ENCODE measurements around the gene ZFAND6.
"Not testable (repeated sequence)": the region's sequence is repeated elsewhere in the genome, so short reads cannot be mapped to it uniquely, and the experiment has no call there.

The ZFAND6 gene

GRCh38 chr15:80058851-80059785, at the start of gene ZFAND6:
Gene ZFAND6, plus strand, starts transcription at chr15:80059676. Its CDS starts 60,669 bp downstream, at chr15:80120345.
- DNase-seq: peak; percentile 95

GRCh38 chr15:80010131-80010673, 49.3 kb upstream of the ZFAND6 start:
- no peak for DNase-seq

- DNase-seq: not testable (repeated sequence)
Measured at GRCh38 chr15:80011041-80011523, 48.4 kb upstream of the ZFAND6 start.

DNA sequence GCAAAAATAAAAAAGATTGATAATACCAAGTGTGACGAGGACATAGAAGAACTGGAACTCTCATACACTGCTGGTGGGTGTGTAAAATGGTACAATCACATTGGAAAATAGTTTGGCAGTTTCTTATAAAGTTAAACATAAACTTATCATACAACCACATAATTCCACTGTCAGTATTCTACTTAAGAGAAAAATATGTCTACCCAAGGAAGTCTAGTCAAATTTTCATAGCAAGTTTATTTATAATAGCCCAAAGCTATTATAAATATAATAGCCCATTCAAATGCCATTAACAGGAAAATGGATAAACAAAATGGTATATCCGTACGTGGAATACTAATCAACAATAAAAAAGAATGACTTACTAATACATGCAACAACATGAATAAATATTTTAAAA, 47.9 kb upstream of the ZFAND6 start:
- DNase-seq: no peak

- no peak for DNase-seq
Measured at GRCh38 chr15:80012060-80012726, 47.3 kb upstream of the ZFAND6 start.

GRCh38 chr15:80014186-80014585, 45.3 kb upstream of the ZFAND6 start:
- DNase-seq: not testable (repeated sequence)

GRCh38 chr15:80015156-80015555, 44.3 kb upstream of the ZFAND6 start:
- DNase-seq: no peak

- DNase-seq: not testable (repeated sequence)
Measured at GRCh38 chr15:80016506-80016905, 43.0 kb upstream of the ZFAND6 start.

DNA sequence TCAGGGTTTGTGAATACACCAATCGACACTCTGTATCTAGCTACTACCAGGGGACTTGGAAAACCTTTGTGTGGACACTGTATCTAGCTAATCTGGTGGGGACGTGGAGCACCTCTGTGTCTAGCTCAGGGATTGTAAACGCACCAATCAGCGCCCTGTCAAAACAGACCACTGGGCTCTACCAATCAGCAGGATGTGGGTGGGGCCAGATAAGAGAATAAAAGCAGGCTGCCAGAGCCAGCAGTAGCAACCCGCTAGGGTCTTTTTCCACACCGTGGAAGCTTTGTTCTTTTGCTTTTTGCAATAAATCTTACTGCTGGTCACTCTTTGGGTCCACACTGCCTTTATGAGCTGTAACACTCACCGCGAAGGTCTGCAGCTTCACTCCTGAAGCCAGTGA, 42.3 kb upstream of the ZFAND6 start:
- not testable (repeated sequence) for DNase-seq

DNA sequence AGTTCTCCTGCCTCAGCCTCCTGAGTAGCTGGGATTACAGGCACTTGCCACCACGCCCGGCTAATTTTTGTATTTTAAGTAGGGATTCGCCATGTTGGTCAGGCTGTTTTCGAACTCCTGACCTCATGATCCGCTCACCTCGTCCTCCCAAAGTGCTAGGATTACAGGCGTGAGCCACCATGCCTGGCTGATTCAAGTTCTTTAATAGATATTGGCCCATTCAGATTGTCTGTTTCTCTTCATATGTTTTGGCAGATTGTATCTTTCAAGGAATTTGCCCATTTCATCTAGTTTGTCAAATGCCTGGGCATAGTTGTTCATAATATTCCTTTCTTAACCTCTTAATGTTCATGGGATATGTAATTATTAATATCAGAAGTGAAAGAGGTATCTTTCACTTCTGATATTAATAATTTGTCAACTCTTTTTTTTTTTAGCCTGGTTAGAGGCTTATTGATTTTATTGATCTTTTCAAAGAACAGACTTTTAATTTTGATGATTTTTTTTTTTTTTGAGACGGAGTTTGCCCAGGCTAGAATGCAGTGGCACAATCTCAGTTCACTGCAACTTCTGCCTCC, 40.2 kb upstream of the ZFAND6 start:
- DNase-seq: no peak

DNA sequence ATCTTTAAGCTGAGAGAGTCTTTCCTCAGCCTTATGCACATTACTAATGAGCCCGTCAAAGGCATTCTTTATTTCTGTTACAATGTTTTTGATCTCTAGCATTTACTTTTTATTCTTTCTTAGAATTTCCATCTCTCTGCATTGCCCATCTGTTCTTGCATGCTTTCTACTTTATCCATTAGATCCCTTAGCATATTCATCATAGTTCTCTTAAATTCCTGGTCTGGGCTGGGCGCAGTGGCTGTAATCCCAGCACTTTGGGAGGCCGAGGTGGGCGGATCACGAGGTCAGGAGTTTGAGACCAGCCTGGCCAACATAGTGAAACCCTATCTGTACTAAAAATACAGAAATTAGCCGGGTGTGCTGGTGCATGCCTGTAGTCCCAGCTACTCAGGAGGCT, 39.3 kb upstream of the ZFAND6 start:
- DNase-seq: not testable (repeated sequence)

- DNase-seq: no peak
Measured at GRCh38 chr15:80020731-80021130, 38.7 kb upstream of the ZFAND6 start.

DNA sequence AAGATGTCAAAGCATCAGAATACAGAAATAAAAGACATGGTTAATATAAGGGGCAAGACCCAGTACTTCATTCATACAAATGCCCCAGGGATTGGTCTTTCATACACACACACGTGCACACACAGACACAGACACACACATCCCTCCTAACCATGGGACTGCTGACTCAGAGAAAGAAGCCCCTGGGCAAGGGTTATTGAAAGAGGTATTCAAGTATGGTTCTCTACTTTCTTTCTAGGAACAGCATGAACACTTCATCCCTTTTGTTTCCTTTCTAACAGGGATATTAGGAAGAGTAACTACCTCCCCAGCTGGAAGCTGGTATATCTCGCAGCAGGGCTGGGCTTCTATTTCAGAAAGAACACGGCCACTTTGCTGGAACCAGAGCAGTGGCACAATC, 33.2 kb upstream of the ZFAND6 start:
- DNase-seq: no peak

DNA sequence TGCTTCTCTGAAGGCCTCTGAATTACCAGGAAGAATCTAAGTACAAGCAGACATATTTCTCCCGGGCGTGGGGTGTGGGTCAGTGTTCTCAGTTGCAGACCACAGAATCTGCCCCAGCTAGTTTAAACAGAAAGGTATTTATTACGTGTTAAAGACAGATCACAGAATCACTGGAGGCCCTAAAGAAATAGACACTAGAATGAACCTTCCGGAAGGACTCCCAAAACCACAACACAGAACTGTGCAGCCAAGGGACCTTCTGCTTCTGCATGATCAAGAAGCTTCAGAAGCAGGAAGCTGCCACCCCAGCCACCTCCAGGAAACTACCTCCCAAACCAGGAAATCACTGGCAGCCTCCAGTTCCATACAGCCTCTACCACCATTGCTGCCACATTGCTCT, 32.7 kb upstream of the ZFAND6 start:
- no peak for DNase-seq

DNA sequence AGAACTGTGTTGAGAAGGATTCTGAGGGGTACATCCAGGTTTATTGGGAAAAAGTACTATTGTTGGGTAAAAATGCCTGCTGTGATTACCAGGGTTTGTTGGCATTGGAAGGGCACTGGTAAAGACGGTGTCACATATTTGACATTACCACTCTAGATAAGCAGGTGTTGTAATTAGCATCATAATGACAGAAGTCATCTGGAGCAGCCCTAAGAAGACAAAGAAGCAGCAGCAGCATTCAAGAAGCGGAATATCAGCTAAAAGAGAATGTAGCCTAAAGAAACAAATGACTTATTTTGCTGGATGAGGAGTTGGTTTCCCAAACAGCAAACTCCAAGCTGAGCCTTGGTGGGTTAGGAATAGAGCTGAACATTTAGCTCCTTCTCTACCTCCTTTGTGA, 30.5 kb upstream of the ZFAND6 start:
- DNase-seq: no peak

GRCh38 chr15:80031841-80032240, 27.6 kb upstream of the ZFAND6 start:
- no peak for DNase-seq

DNA sequence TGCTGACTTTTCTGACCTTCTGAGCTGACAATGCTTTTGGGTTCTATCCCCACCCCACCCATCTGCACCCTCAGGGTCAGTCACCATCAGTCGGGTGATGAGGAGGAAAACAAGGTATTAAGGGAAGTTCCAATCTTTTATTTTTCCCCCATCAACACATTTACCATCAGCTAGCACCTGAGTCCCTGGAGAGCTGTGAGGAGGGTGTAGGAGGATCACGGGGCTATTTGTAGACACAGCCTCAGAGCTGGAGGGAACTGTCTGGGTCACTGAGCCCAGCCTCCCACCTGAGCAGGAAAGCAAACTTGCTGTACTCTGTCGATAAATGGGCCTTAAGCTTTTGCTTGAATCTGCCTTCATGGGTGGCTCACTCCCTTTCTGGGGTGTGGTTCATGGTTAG, 24.8 kb upstream of the ZFAND6 start:
- DNase-seq: no peak

- DNase-seq: no peak
Measured at GRCh38 chr15:80036071-80036470, 23.4 kb upstream of the ZFAND6 start.

DNA sequence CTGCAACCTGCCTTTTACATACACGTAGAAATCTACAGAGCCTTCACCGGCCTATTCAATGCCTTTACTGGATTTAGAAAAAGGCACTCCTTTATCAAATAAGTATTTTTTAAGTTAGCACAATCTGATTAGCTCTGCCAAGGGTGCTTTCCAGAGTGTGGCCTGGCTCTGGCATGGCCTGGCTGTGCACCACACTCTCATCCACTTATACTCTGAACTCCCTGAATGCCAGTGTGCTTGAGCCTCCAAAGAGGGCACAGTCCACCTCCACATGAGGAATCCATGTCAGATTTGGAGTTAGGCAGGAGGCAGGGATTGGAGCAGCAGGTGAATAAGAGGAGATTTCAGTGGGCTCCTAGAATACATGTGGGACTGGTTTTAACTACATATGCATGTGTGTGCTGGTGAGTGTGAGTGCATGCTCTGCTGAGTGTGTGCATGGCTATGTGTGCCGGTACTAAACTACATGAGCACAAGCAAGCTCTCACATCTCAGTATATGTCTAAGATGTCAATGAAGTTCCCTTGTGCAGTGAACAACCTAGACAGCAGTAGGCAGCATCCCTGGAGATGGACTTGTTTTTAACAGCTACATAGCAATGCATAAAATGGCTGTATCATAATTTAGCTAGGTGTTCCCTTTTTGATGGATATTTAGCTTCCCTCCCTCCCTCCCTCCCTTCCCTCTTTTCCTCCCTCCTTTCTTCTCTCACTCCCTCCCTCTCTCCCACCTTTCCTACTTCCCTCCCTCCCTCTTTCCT, 17.8 kb upstream of the ZFAND6 start:
- DNase-seq: no peak

DNA sequence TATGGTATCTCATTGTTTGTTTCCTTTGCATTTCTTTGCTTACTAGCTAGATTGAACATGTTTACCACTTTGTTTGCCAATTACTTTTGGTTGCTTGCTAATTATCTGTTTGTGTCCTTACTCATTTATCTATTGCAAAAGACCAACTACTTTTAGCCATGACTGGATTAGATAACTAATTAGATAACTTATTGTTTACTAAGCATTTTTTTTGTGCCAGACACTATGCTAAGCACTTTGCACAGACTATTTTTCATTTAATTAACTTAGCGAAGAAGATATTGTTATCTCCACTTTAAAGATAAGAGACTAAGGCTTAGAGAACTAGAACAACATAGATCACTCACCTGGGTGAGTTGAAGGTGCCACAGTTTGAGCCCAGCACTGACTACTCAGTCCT, 16.9 kb upstream of the ZFAND6 start:
- no peak for DNase-seq

GRCh38 chr15:80045219-80045618, 14.3 kb upstream of the ZFAND6 start:
- DNase-seq: not testable (repeated sequence)

GRCh38 chr15:80049046-80049445, 10.4 kb upstream of the ZFAND6 start:
- no peak for DNase-seq
